Activated CD8-positive, alpha-beta memory T cell treated with anti-CD3 and anti-CD28 coated beads, Interleukin-2, amount 50 U/mL, for 24 hours (primary cell): ENCODE results near the gene PLA2G2A.

ENCODE experiments used
- DNase-seq: peaks from one replicate; pipeline ENCODE4 v3.0.0-alpha.2; 2020; ENCODE audit errors: extremely low read depth

The PLA2G2A gene

DNA sequence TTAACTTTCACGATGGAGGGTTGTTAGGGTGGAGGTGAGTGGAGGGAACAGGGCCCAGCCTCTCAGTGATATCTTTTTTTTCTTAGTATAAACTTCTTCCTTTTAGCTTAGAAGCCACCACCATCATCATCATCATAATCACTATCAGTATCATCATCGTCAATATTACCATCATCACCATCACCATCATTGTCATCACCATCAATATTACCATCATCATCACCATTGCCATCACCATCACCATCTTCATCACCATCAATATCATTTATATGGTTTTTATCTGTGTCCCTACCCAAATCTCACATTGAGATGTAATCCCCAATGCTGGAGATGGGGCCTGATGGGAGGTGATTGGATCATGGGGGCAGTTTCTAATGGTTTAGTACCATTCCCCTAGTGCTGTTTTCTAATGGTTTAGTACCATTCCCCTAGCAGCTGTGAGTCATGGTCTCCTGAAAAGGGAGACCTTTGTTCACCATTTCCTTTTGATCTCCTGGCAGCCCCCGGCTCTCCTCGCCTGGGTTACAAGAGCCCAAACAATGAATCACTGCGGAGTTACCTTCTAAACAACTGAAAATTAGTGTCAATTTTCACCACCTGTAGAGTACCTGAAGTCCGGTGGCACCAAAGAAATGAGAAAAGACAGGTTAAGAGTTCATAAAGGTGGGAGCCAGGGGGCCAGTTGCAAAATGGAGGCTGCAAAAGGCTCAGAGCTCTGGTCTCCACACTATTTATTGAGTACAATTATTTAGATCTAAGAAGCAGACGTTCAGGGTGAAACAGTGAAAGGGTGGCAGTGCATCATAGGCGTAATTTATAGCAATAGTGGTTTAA is 52.9 kb downstream of the PLA2G2A start:
- DNase-seq = no peak
